ENCODE measurements around the gene ATP9B.
"Not testable (repeated sequence)": the region's sequence is repeated elsewhere in the genome, so short reads cannot be mapped to it uniquely, and the experiment has no call there.

Gene ATP9B

DNA sequence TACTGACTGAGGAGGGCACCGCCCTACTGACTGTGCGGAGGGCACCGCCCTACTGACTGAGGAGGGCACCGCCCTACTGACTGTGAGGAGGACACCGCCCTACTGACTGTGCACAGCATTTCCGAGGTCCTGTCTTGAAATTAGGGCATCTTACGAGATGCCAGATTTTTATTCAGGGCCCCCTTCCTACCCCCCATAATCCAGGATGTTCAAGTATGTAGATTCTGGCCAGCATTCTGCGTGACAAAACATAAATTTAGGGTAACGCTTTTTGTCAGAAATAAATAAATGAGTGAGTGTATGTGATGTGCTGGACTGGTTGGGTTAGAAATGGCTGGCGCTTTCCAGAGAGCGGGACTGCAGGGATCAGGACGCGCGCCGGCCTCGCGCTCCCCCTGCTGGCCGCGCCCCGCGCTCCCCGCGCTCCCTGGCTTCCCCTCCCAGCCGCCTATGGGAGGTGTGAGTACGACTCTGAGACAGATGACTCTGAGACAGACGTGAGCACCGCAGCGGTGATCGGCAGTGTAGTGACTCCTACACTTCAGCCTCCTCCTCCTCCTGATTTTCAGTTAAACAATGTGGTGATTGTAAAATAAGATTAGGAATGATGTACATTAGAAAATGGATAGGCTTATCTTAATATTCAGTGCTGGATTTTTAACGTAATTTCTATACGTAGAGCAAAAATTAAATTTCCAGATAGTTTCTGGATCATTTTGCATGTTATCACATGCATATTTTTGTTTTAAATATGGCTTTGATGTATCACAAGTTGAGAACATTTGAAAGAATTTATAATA, 177.3 kb downstream of the ATP9B start:
- Histone ChIP-seq H3K4me3 (ENCODE audit: low read length) (no peak overlapping the region), H3K9me3 (ENCODE audit: low read length) (no peaks in the 10 kb centered on the region), H2AFZ (ENCODE audit: low read depth, low read length) (no peak overlapping the region), H3K4me1 (ENCODE audit: insufficient read depth, low read length) (peaks cover 16% of the 10 kb centered on the region), H3K27me3 (ENCODE audit: insufficient read depth, low read length) (no peaks in the 10 kb centered on the region), H3K36me3 (ENCODE audit: insufficient read depth, low read length) (no peaks in the 10 kb centered on the region)

DNA sequence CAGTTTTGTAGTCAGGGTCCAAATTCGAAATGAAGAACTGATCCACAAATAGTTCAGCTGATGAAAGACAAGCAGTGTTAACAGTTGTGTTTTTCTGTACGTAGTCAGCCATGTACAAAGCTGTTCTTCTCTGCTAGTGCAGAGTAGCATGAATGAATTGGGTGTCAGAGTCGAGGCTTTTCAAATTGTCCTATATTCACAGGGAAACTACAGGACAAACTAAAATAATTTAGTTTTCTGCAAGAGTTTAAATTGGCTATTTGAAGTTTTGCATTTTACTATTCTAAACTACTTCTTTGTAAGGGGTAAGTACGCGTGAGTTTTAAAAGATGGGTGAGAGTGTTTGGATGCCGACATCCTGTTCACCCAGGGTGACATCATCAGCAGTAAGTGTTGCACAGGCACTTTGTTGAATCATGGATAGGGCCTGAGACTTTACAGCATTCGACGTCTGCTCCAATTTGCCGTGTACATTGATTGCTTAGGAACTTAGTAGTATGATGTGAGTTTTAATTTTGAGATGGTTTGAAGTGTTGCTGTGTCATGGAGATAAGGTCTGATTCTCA, 179.4 kb downstream of the ATP9B start:
- Histone ChIP-seq H3K9me3 (ENCODE audit: low read length) (no peaks in the 10 kb centered on the region), H3K36me3 (ENCODE audit: insufficient read depth, low read length) (no peaks in the 10 kb centered on the region), H3K27me3 (ENCODE audit: insufficient read depth, low read length) (no peaks in the 10 kb centered on the region), H3K4me3 (ENCODE audit: low read length) (no peak overlapping the region), H2AFZ (ENCODE audit: low read depth, low read length) (no peak overlapping the region), H3K4me1 (ENCODE audit: insufficient read depth, low read length) (peaks cover 16% of the 10 kb centered on the region)

DNA sequence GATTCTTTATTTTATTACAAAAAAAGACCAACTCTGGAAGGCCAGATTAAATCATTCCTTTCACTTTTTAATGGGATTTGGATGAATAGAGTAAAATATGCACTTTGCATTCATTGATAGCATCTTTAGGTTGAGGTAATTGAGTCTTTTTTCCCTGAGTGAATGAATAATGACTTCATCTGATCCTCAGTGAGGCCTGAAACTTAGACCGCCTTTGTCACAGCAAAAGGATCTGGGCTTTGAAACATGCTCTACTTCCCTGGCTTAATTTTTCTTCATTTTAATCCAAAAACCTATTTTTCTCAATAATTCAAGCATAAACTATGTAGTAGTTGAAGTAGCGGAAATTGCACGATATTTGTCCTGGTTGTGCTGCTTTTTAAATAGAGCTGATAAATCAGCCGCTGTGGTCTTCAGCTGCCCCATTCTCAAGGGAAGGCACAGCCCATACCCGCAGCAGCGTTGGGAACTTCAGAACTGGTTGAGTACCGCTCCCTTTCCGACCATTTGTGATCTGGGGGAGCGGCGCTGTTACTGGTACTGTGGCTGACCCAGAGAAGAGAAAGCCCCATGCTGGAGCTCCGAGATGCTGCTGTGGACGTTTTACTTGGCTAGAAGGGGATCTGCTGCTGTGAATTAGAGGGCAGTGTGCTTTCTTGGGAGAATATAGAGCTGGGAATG, 181.2 kb downstream of the ATP9B start:
- H3K9me3 ChIP-seq (ENCODE audit: low read length): no peaks in the 10 kb centered on the region
- H3K4me1 ChIP-seq (ENCODE audit: insufficient read depth, low read length): peaks cover 16% of the 10 kb centered on the region
- H2AFZ ChIP-seq (ENCODE audit: low read depth, low read length): no peak overlapping the region
- H3K36me3 ChIP-seq (ENCODE audit: insufficient read depth, low read length): peaks cover 3% of the 10 kb centered on the region
- no peaks in the 10 kb centered on the region for H3K27me3 ChIP-seq (ENCODE audit: insufficient read depth, low read length)
- no peak overlapping the region for H3K4me3 ChIP-seq (ENCODE audit: low read length)

DNA sequence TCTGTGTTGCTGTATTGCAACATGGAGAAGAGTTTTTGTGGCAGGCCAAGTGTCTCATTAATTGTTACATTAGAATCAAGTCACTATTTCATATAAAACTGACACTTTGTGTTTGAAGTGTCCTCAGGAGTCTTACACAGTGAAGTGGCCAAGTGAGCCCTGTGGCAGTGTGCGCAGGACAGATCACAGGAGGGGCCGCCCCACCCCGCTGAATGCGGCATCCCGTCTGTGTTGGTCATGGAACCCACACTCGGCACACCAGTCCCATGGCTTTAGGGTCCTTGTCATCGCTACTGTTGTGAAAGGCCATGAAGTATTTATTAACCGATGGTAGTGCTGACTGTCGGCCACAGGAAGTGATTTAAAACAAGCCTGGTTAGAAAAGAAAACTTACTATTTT, 181.8 kb downstream of the ATP9B start:
- no peak overlapping the region for H3K4me3 ChIP-seq (ENCODE audit: low read length)
- H3K27me3 ChIP-seq (ENCODE audit: insufficient read depth, low read length): no peaks in the 10 kb centered on the region
- no peak overlapping the region for H2AFZ ChIP-seq (ENCODE audit: low read depth, low read length)

DNA sequence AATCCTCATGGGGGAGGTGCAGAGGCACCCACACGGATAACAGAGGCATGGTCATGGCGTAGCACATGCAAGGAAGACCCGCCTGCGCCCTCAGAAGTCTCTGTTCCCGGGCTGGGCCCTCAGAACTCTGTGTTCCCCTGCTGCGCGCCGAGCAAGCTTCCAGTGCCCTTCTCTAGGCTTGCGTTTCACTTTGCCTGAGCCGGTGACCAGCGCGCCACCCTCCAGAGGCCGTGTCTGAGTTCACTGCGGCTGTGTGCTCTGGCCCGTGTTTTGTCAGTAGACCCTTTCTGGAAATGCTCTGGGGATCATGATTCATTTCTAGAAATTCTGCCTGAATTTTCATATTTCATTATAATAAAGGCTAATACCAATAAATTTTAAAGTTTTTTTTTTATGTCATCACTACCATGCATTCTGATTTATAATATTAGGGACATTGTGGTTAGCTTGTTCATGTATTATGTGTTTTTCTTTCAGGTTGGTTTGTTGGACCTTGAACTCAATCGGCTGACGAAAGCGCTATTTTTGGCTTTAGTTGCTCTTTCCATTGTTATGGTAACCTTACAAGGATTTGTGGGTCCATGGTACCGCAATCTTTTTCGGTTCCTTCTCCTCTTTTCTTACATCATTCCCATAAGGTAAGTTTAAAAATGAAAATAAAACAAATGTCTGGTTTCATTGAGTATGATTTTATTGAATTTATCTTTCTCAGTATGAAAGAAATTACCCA, 183.9 kb downstream of the ATP9B start:
- Histone ChIP-seq H2AFZ (ENCODE audit: low read depth, low read length) (no peak overlapping the region), H3K27me3 (ENCODE audit: insufficient read depth, low read length) (no peaks in the 10 kb centered on the region), H3K4me1 (ENCODE audit: insufficient read depth, low read length) (peaks cover 16% of the 10 kb centered on the region), H3K36me3 (ENCODE audit: insufficient read depth, low read length) (peaks cover 3% of the 10 kb centered on the region), H3K9me3 (ENCODE audit: low read length) (no peaks in the 10 kb centered on the region), H3K4me3 (ENCODE audit: low read length) (no peak overlapping the region)

More for the DNA sequence above, 181.8 kb downstream of the ATP9B start:
- Histone ChIP-seq H3K36me3 (ENCODE audit: insufficient read depth, low read length) (peaks cover 3% of the 10 kb centered on the region), H3K9me3 (ENCODE audit: low read length) (no peaks in the 10 kb centered on the region), H3K4me1 (ENCODE audit: insufficient read depth, low read length) (peaks cover 16% of the 10 kb centered on the region)

DNA sequence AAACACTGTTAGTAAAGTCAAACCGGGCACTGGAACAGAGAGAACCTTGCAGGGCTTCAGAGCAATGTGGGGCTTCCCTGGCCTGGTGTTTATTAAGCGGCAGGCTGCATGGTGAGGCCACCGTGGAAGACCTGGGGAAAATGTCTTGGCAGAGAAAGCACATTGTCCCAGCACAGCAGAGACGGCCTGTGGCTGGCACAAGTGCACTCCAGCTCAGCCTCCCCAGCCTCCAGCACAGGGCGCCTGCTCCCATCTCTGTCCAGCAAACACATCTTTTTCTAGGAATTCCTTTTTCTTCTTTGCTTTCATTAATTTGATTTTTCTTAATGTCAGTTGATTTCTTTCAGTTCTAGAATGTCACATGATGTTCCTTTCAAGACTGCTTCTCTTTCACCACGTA, 188.3 kb downstream of the ATP9B start:
- Histone ChIP-seq H3K4me3 (ENCODE audit: low read length) (no peak overlapping the region), H3K27me3 (ENCODE audit: insufficient read depth, low read length) (no peaks in the 10 kb centered on the region), H2AFZ (ENCODE audit: low read depth, low read length) (no peak overlapping the region), H3K36me3 (ENCODE audit: insufficient read depth, low read length) (peaks cover 3% of the 10 kb centered on the region), H3K4me1 (ENCODE audit: insufficient read depth, low read length) (no peaks in the 10 kb centered on the region), H3K9me3 (ENCODE audit: low read length) (no peaks in the 10 kb centered on the region)

DNA sequence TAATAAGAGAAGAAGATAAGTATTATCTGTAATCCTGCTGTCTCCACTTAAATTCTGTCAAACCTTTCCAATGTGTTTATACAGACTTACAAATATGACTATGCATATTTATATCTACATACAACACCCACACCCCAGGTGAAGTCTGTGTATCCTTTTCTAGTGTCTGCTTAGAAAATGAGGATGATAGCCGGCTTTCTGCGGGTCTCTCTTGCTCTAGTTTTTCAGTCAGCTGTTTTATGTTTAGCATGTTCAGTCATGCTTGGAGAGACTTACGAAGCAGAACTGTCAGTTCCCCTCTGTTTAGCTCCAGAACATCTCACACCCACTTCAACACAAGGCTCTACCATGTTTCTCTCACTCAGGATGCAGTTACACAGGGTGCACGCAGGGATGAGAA, 189.3 kb downstream of the ATP9B start:
- H3K36me3 ChIP-seq (ENCODE audit: insufficient read depth, low read length): peaks cover 3% of the 10 kb centered on the region
- no peaks in the 10 kb centered on the region for H3K27me3 ChIP-seq (ENCODE audit: insufficient read depth, low read length)
- no peaks in the 10 kb centered on the region for H3K4me1 ChIP-seq (ENCODE audit: insufficient read depth, low read length)
- H3K4me3 ChIP-seq (ENCODE audit: low read length): no peak overlapping the region
- no peak overlapping the region for H2AFZ ChIP-seq (ENCODE audit: low read depth, low read length)
- no peaks in the 10 kb centered on the region for H3K9me3 ChIP-seq (ENCODE audit: low read length)

DNA sequence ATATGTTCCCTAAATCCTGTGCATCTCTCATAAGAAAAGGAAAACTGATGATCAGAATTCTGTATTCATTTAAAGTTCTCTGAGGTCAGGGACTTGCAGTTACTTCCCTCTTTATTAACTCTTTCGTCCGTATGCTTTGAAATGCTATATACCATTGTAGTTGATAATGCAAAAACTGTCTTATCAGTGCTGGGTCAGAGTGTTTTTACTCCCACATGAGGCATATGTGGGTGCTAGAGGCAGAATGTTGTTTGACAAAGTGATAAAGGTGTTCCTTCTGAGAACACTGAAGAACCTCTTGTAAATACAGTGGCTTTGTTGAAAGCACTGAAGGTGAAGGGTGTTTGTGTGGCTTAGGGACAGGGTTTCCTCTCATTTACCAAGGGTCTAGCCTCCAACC, 190.0 kb downstream of the ATP9B start:
- Histone ChIP-seq H3K36me3 (ENCODE audit: insufficient read depth, low read length) (peaks cover 3% of the 10 kb centered on the region), H3K27me3 (ENCODE audit: insufficient read depth, low read length) (no peaks in the 10 kb centered on the region), H3K9me3 (ENCODE audit: low read length) (no peaks in the 10 kb centered on the region), H2AFZ (ENCODE audit: low read depth, low read length) (no peak overlapping the region), H3K4me1 (ENCODE audit: insufficient read depth, low read length) (no peaks in the 10 kb centered on the region), H3K4me3 (ENCODE audit: low read length) (no peak overlapping the region)

DNA sequence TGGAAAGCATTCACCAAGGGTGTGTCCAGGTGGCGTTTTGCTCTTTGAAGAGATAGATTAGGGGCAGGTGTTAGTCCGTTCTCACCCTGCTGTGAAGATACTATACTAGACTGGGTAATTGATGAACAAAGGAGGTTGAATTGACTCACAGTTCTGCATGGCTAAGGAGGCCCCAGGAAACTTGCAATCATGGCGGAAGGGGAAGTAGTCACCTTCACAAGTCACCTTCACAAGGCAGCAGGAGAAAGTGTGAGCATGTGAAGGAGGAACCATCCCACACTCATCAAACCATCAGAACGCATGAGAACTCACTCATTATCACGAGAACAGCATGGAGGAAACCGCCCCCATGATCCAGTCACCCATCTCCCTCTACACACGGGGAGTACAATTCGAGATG, 190.8 kb downstream of the ATP9B start:
- Histone ChIP-seq H2AFZ (ENCODE audit: low read depth, low read length) (no peak overlapping the region), H3K9me3 (ENCODE audit: low read length) (peaks cover 2% of the 10 kb centered on the region), H3K27me3 (ENCODE audit: insufficient read depth, low read length) (no peaks in the 10 kb centered on the region), H3K36me3 (ENCODE audit: insufficient read depth, low read length) (peaks cover 3% of the 10 kb centered on the region), H3K4me3 (ENCODE audit: low read length) (no peak overlapping the region), H3K4me1 (ENCODE audit: insufficient read depth, low read length) (no peaks in the 10 kb centered on the region)

DNA sequence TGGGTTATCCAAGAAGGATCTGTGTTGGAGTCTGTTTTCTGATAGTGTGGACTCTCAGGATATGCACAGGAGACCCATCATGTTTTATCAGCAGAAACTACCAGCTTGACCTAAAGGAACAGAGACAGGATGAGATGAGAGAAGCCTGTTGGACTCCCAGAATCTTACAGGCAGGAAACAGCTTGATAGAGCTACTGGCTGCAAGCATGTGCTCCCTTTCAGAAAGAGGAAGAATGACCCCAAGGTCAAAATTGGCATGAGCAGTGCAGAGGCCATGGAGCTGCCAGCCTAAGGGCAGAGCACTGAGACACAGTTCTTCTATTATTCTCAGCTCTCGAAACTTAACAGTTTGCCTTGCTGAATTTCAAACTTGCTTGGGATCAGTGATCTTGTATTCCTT, 191.3 kb downstream of the ATP9B start:
- Histone ChIP-seq H3K36me3 (ENCODE audit: insufficient read depth, low read length) (no peaks in the 10 kb centered on the region), H3K4me1 (ENCODE audit: insufficient read depth, low read length) (no peaks in the 10 kb centered on the region), H3K4me3 (ENCODE audit: low read length) (no peak overlapping the region), H3K27me3 (ENCODE audit: insufficient read depth, low read length) (no peaks in the 10 kb centered on the region), H2AFZ (ENCODE audit: low read depth, low read length) (no peak overlapping the region), H3K9me3 (ENCODE audit: low read length) (peaks cover 3% of the 10 kb centered on the region)

DNA sequence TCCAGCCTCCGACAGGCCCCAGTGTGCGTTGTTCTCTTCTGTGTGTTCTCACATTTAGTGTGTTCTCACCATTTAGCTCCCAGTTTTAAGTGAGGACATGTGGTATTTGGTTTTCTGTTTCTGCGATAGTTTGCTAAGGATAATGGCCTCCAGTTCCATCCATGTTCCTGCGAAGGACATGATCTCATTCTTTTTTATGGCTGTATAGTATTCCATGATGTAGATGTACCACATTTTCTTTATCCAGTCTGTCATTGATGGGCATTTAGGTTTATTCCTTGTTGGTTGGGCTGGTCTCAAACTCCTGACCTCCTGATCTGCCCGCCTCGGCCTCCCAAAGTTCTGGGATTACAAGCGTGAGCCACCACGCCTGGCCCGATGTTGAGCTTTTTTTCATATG, 195.9 kb downstream of the ATP9B start:
- H3K4me3 ChIP-seq (ENCODE audit: low read length); H3K4me1 ChIP-seq (ENCODE audit: insufficient read depth, low read length); H3K36me3 ChIP-seq (ENCODE audit: insufficient read depth, low read length); H3K27me3 ChIP-seq (ENCODE audit: insufficient read depth, low read length); H2AFZ ChIP-seq (ENCODE audit: low read depth, low read length); H3K9me3 ChIP-seq (ENCODE audit: low read length): not testable (repeated sequence)

DNA sequence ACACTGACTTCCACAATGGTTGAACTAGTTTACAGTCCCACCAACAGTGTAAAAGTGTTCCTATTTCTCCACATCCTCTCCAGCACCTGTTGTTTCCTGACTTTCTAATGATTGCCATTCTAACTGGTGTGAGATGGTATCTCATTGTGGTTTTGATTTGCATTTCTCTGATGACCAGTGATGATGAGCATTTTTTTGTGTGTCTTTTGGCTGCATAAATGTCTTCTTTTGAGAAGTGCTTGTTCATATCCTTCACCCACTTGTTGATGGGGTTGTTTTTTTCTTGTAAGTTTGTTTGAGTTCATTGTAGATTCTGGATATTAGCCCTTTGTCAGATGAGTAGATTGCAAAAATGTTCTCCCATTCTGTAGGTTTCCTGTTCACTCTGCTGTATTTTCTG, 202.6 kb downstream of the ATP9B start:
- H3K27me3 ChIP-seq (ENCODE audit: insufficient read depth, low read length); H3K9me3 ChIP-seq (ENCODE audit: low read length); H2AFZ ChIP-seq (ENCODE audit: low read depth, low read length); H3K4me3 ChIP-seq (ENCODE audit: low read length); H3K36me3 ChIP-seq (ENCODE audit: insufficient read depth, low read length); H3K4me1 ChIP-seq (ENCODE audit: insufficient read depth, low read length): not testable (repeated sequence)

DNA sequence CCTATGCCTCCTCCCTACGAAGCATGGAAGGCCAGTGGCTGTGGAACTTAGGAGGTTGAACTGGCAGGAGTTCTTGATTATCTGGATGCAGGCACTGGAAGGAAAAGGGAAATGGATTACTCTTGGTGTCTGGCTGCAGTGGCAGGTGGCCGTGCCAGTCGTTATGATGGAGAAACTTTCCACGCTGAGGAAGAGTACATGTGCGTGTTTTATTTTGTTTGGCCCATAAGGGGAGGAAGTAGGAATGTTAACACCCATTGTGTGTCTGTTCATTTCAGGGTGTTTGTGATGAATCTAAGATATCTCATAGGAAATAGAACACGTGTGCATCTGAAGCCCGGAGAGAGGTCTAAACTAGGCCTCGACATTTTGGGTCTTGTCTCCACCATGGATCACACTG, 203.7 kb downstream of the ATP9B start:
- Histone ChIP-seq H2AFZ (ENCODE audit: low read depth, low read length) (no peak overlapping the region), H3K36me3 (ENCODE audit: insufficient read depth, low read length) (peaks cover 8% of the 10 kb centered on the region), H3K9me3 (ENCODE audit: low read length) (peaks cover 2% of the 10 kb centered on the region), H3K4me3 (ENCODE audit: low read length) (no peak overlapping the region), H3K4me1 (ENCODE audit: insufficient read depth, low read length) (peaks cover 4% of the 10 kb centered on the region), H3K27me3 (ENCODE audit: insufficient read depth, low read length) (no peaks in the 10 kb centered on the region)
